Stimulated activated CD4-positive, alpha-beta T cell treated with anti-CD3 and anti-CD28 coated beads, Interleukin-12 subunit alpha, Interleukin-12 subunit beta, amount 100 ng/mL, for 48 hours (primary cell): ENCODE results near the gene LYSMD1.

Experiments
- DNase-seq, 3 donors: peaks; one replicate each; pipeline ENCODE4 v3.0.0-alpha.2; 2020; ENCODE audit warnings: low read depth in 2 of 3, low spot score in 1 of 3

Gene LYSMD1

DNA sequence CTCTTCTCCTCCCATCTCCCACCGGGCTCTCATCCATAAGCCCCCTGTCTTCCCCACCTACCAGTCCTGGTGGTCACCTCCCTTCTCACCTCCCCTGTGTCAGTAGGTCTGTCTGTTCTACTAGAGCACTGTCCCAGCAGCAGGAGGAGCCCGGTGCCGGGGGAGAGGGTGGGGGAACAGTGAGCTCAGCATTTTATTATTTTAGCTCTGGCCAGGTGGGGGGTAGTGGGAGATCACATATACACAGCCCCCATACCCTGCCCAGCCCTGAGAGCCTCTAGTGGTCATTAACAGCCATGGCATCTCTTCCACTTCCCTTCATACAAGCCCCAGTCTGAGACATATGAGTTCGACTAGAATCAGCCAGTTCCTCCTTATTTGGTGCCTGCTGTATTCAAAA lies 10.2 kb upstream of the LYSMD1 start, which contains the start of gene TMOD4:
TSS of gene TMOD4 (minus strand) at position 119 of the 400 bp plus-strand sequence. CDS start 1,106 bp downstream, outside the sequence.
- DNase-seq, result no peak

- no peak for DNase-seq
Measured at GRCh38 chr1:151175041-151175741, 9.5 kb upstream of the LYSMD1 start.

DNA sequence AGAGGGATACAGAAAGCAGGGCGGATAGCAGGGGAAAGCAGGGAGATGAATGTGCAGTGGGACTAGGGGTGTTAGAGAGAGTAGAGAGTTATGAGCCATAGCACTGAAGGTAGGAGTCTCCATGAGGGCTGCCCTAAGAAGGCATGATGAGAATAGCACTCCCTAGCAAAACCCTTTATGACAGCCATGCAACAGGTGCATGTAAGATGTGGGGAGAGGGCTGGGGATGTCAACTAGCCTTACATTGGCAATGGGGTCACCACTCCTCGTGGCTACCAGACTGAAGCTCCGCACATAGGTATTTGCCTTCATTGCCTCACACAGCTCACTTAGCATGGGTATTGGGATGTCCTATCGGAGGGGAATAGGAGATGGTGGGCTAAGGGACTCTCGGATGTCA lies 5.5 kb upstream of the LYSMD1 start:
- DNase-seq, result no peak

- no peak for DNase-seq
Measured at GRCh38 chr1:151167116-151167515, 1.4 kb upstream of the LYSMD1 start.

GRCh38 chr1:151166505-151166956 lies 829 bp upstream of the LYSMD1 start:
- no peak for DNase-seq

DNA sequence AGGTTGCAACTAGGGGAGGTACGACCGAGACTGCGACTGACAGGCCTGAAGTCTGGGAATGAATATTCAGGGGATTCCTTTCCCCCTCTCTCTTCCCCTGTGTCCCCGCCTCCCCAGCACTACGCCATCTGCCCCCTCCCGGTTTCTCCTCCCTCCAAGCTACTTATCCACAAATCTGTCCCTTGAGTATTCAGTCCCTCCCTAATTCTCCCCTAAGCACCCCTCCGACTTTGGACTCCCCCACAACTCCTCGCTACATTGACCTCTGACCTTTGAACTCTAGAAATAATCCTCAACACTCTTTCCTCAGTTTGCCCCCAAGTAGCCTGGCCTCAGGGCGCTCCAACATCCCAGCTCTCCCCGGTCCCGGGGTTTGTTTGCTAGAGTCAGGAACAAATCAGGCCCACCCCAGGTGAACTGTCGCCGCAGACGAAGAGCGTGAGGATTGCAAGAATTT lies 393 bp downstream of the LYSMD1 start:
- DNase-seq, result no peak

- no peak for DNase-seq
Measured at GRCh38 chr1:151164732-151165280, 896 bp downstream of the LYSMD1 start.

GRCh38 chr1:151159373-151159772 lies 6.3 kb downstream of the LYSMD1 start:
- DNase-seq, result no peak

GRCh38 chr1:151158751-151159251 lies 6.9 kb downstream of the LYSMD1 start:
- DNase-seq, result no peak

- peak; percentile 52 to 57 (median 53) for DNase-seq
Measured at GRCh38 chr1:151158326-151158725, 7.4 kb downstream of the LYSMD1 start.

DNA sequence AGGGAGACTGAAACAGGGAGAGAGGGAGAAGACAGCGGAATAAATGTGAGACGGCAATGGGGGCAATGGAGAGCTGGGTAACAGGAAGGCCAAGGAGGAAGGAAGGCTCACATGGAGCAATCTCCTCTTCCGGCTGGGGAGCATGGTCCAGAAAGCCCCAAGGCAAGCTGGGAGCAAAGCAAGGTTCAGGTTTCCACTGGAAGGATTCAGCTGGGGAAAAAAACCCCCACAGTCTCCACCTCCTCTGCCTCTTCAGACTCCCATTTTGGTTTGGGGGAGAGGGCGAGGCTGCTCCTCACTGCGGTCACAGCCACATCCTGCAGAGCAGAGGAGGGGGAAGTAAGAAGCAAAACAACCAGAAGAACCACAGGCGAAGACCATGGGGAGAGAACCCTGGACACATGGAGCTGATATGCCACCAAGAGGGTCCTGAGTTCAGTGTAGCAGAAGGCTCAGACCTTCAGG lies 8.6 kb downstream of the LYSMD1 start:
- DNase-seq, result peak; percentile 53 to 59 (median 54)

DNA sequence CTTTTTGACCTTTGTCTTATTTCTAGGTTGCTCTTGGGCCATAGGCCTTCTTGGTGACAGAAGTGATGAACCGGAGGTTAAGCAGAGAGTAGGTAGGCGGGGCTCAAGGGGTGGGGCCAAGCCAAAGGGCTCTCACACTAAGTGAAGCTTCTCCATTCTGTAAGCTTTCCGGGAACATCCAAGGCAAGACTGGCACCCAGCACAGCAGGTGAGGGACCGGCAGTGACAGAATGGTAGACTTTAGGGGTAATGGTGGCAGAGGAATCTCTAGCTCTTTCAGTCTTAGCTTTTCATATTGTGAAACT lies 9.2 kb downstream of the LYSMD1 start, which contains the start of gene TNFAIP8L2:
TSS of gene TNFAIP8L2 (plus strand) at position 135 of the 305 bp plus-strand sequence. CDS start 2,049 bp downstream, outside the sequence.
- DNase-seq, result peak; percentile 67 to 76 (median 76)

DNA sequence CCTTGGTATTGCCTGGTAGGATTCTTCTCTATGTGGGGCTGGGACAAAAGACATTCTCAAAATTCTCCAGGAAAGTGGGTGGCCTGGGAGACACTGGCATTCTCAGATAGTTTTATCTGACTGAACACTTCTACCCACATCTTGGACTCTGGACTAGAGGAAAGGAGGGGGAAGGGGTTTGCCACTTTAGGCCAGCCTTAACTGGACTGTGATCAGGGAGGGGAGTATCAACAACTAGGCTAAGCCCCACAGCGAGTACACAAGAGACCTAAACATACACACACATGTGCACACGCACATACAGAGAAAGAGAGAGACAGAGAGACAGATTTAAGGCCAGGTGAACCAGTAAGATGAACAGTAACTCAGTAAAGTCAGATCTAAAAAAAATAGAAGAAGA lies 18.0 kb downstream of the LYSMD1 start:
- DNase-seq, result no peak

GRCh38 chr1:151147132-151147503 lies 18.6 kb downstream of the LYSMD1 start:
- no peak for DNase-seq

DNA sequence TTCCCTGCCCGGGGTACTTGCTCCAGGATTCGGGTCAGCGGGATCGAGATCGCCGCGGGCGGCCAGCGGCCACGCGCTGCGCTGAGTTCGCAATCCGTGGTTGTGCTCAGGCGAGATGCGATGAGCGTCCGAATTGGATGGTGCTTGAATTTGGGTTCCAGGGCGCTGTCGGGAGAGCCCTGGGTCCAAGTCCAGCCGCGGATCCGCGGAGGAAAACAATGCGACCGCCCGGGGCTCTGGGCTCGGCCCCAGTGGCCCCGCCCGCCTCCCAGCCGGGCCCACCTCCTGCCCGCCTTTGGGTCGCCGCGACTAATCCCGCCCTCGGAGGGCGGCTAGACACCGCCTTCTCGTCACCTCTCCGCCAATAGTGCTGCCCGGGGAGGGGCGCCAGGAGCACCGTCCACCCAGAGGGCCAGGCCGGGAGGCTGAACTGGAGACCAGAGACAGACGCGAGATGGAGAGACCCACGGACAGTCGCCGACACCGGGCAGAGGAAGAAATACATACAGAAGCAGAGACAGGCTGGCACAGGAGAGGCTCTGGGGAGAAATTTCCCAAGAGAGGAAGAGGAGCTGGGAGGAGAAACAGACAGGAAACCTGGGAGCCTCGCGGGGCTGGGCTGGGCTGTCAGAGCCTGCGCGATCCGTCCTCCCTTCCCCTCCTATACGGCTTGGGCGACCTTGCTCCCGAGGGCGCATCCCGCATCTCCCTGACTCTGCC lies 19.1 kb downstream of the LYSMD1 start, which contains the start of gene SEMA6C:
TSS of gene SEMA6C (minus strand) at position 220 of the 720 bp plus-strand sequence. CDS start 4,010 bp downstream, outside the sequence.
- DNase-seq, result peak; percentile 68 to 86 (median 83)

- DNase-seq, result no peak
Measured at GRCh38 chr1:151146072-151146411, 19.7 kb downstream of the LYSMD1 start.

DNA sequence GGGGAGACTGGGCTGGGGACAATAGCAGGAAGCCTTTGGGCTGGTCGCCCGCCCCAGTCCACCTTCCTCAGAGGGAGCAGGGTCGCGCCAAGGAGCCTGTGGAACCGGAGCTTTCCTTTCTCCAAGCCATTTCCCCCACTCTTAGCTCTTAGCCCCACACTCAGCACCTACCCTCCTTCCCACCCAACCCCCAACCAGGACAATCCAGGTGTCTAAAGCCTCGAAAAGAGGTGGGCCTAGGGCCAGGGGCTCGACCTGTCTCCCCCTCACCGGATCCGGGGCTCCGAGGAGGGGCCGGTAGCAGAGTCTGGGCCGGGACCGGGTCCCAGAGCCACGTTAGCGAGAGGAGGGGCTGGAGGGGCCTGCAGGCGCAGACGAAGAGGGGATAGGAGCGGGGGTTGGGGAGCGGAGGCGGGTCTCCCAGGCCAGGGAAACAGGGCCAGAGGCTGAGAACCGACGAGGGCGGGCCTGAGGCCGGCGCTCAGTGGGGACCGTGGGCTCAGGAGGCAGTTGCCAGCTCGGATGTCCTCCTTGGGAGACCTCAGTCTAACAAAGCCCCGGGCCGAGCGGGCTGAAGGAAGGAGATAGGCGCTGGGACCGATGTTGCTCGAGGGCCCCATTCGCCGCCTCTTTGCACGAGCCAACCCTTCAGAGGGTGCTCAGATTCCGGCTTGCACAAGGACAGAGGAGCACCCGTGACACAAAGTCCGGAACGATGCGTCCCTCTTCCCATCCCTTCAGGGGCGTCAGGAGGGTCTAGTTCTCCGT lies 20.2 kb downstream of the LYSMD1 start:
- DNase-seq, result no peak

GRCh38 chr1:151144474-151145303 lies 21.0 kb downstream of the LYSMD1 start:
- no peak for DNase-seq

- no peak for DNase-seq
Measured at GRCh38 chr1:151143986-151144385, 21.7 kb downstream of the LYSMD1 start.

DNA sequence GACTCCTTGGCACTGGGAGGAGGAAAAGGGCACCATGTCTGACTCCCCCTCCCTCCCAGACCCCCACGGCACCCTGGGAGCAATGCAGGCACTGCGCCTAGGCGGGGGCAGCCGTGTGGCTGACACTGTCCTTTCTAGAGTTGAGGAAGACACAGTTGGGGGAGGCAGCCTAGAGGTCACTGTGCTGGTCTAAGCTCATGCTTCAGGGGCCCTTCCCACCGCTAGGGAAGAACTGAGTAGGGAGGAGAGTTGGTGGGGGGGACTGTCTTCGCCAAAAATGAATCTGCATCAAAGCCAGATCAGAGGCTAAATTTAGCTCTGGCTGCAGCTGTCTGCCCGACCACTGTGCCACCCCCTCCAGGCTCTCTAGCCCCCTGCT lies 22.7 kb downstream of the LYSMD1 start:
- DNase-seq, result no peak
